Liver (tissue), 9 donors: ENCODE data around the gene DNMT3A. TPM values are rescaled to one million over a fixed set of nuclear protein-coding genes. Genes with fewer than 3 reads are reported as not detected.

Source experiments
- DNase-seq: peaks from one replicate; pipeline ENCODE4 v3.0.0-alpha.2; 2017; ENCODE audit warnings: low spot score
- H3K27ac ChIP-seq, 2 donors: one replicate each; pipeline ENCODE4 v1.7.0; 2013; ENCODE audit warnings: inconsistent platforms in 2 of 2, low read length in 2 of 2, control low read depth in 1 of 2, low read depth in 1 of 2, mild to moderate bottlenecking in 1 of 2
- H3K27me3 ChIP-seq, 4 donors: one replicate each; pipeline versions ENCODE4 v1.6.1 to v1.7.0; 2013; ENCODE audit warnings: low read length in 3 of 4, inconsistent platforms in 1 of 4, mild to moderate bottlenecking in 1 of 4, moderate library complexity in 1 of 4; ENCODE audit not compliant: control insufficient read depth in 4 of 4, insufficient read depth in 4 of 4
- H3K36me3 ChIP-seq, 4 donors: one replicate each; pipeline versions ENCODE4 v1.6.1 to v1.7.0; 2013; ENCODE audit warnings: low read length in 3 of 4, mild to moderate bottlenecking in 3 of 4, low read depth in 1 of 4, moderate library complexity in 1 of 4; ENCODE audit not compliant: control insufficient read depth in 4 of 4, insufficient read depth in 3 of 4
- H3K4me1 ChIP-seq, 4 donors: one replicate each; pipeline versions ENCODE4 v1.6.1 to v1.7.0; 2013; ENCODE audit warnings: low read length in 3 of 4, mild to moderate bottlenecking in 3 of 4, moderate library complexity in 1 of 4; ENCODE audit not compliant: control insufficient read depth in 4 of 4, insufficient read depth in 4 of 4
- H3K4me3 ChIP-seq, 3 donors: one replicate each; pipeline versions ENCODE4 v1.6.1 to v1.7.0; 2013; ENCODE audit warnings: low read length in 3 of 3, control low read depth in 1 of 3, low read depth in 1 of 3, mild to moderate bottlenecking in 1 of 3
- H3K9ac ChIP-seq, 2 donors: one replicate each; pipeline ENCODE4 v1.7.0; 2013; ENCODE audit warnings: low read length in 2 of 2, mild to moderate bottlenecking in 2 of 2, moderate library complexity in 2 of 2, control low read depth in 1 of 2, low read depth in 1 of 2
- H3K9me3 ChIP-seq, 4 donors: one replicate each; pipeline versions ENCODE4 v1.6.1 to v1.7.0; 2013; ENCODE audit warnings: low read length in 3 of 4; ENCODE audit not compliant: control insufficient read depth in 4 of 4
- ATF3 ChIP-seq: IDR thresholded peaks from 2 replicates; pipeline ENCODE4 v1.6.1; 2016; ENCODE audit warnings: antibody characterized with exemption
- CTCF ChIP-seq: fragments of 150-350 bp; IDR thresholded peaks from 2 replicates; pipeline ENCODE4 v1.5.1; 2017; ENCODE audit warnings: improper control_type of control experiment, low read depth, low read length; ENCODE audit not compliant: missing input control
- EGR1 ChIP-seq, 2 donors: IDR thresholded peaks; 2 replicates each; pipeline ENCODE4 v1.6.1; 2016 to 2018; ENCODE audit warnings: antibody characterized with exemption in 2 of 2, low read depth in 2 of 2
- FOXA2 ChIP-seq: IDR thresholded peaks from 2 replicates; pipeline ENCODE4 v1.6.1; 2016; ENCODE audit warnings: antibody characterized with exemption
- GABPA ChIP-seq, 2 donors: IDR thresholded peaks in 1 of 2; conservative IDR thresholded peaks in 1 of 2; 2 replicates each; pipeline ENCODE4 v1.6.1; 2016; ENCODE audit warnings: antibody characterized with exemption in 2 of 2, mild to moderate bottlenecking in 1 of 2, moderate library complexity in 1 of 2
- HNF4A ChIP-seq, 2 donors: conservative IDR thresholded peaks; 2 replicates each; pipeline ENCODE4 v1.6.1; 2016; ENCODE audit warnings: antibody characterized with exemption in 2 of 2, mild to moderate bottlenecking in 2 of 2
- HNF4G ChIP-seq: IDR thresholded peaks from 2 replicates; pipeline ENCODE4 v1.6.1; 2016; ENCODE audit warnings: antibody characterized with exemption
- JUND ChIP-seq, 2 donors: IDR thresholded peaks; 2 replicates each; pipeline ENCODE4 v1.6.1; 2016; ENCODE audit warnings: antibody characterized with exemption in 2 of 2
- MAX ChIP-seq: IDR thresholded peaks from 2 replicates; pipeline ENCODE4 v1.6.1; 2016; ENCODE audit warnings: antibody characterized with exemption
- RAD21 ChIP-seq, 2 donors: IDR thresholded peaks; 2 replicates each; pipeline ENCODE4 v1.6.1; 2016; ENCODE audit warnings: antibody characterized with exemption in 2 of 2, mild to moderate bottlenecking in 2 of 2
- REST ChIP-seq: IDR thresholded peaks from 2 replicates; pipeline ENCODE4 v1.6.1; 2016; ENCODE audit warnings: antibody characterized with exemption, mild to moderate bottlenecking
- RXRA ChIP-seq, 2 donors: IDR thresholded peaks; 2 replicates each; pipeline ENCODE4 v1.6.1; 2017 to 2018; ENCODE audit warnings: antibody characterized with exemption in 2 of 2, mild to moderate bottlenecking in 1 of 2
- SP1 ChIP-seq: IDR thresholded peaks from 2 replicates; pipeline ENCODE4 v1.6.1; 2018; ENCODE audit warnings: antibody characterized with exemption, mild to moderate bottlenecking
- TAF1 ChIP-seq: conservative IDR thresholded peaks from 2 replicates; pipeline ENCODE4 v1.6.1; 2016; ENCODE audit warnings: antibody characterized with exemption, mild to moderate bottlenecking
- YY1 ChIP-seq: IDR thresholded peaks from 2 replicates; pipeline ENCODE4 v1.6.1; 2016; ENCODE audit warnings: antibody characterized with exemption, mild to moderate bottlenecking
- ZBTB33 ChIP-seq: IDR thresholded peaks from 2 replicates; pipeline ENCODE4 v1.6.1; 2016; ENCODE audit warnings: antibody characterized with exemption
- WGBS: extraction: QIAGEN DNeasy Blood & Tissue Kit; methylation state at CpG from one replicate; pipeline ENCODE4 v1.1.7; 2013; 5-methylcytosine and 5-hydroxymethylcytosine counted together
- polyA plus RNA-seq, 2 donors: library from polyadenylated mRNA; stranded (reverse) in 1 of 2; unstranded in 1 of 2; fragments of 200-250 nt in 1 of 2; fragments of >200 nt in 1 of 2; fragmentation: Nextera tagmentation in 1 of 2; extraction: Ambion mirVana in 1 of 2; gene quantifications; one replicate each; pipeline versions ENCODE4 v1.2.1 to v1.2.3, GENCODE V29; 2013 to 2015
- total RNA-seq, 2 donors: library from RNA; depleted of rRNA; stranded (reverse); fragments of >200 nt; gene quantifications; one replicate each; pipeline ENCODE4 v1.2.3, GENCODE V29; 2014
- donor health status: healthy.
- donor health status: healthy.
- donor health status: healthy.
- donor health status: healthy.
- donor health status: healthy.

Gene DNMT3A
- total and polyA plus RNA-seq, 4 donors: 3.5 to 24.2 (median 8.1) TPM

GRCh38 chr2:25292408-25292807, 49.3 kb downstream of the DNMT3A start:
- peaks cover 3 to 10% (median 5%) of the 10 kb centered on the region in 4 donors for H3K4me1 ChIP-seq
- H3K27me3 ChIP-seq: no peaks in the 10 kb centered on the region
- H3K36me3 ChIP-seq: peaks cover 0 to 3% (median 0%) of the 10 kb centered on the region in 4 donors
- H3K9me3 ChIP-seq: no peaks in the 10 kb centered on the region
- no peak for DNase-seq
- 85% methylated on average over 4 of the region's 4 CpGs for WGBS
- H3K9ac ChIP-seq: no peak overlapping the region
- no peak overlapping the region for H3K27ac ChIP-seq
- TF ChIP-seq EGR1 (IDR thresholded peaks at IDR 0.05; ENCODE audit: low read depth in 2 of 2): no peak
- TF ChIP-seq ZBTB33: no peak
- TF ChIP-seq RAD21 (IDR thresholded peaks at IDR 0.05): no peak
- TF ChIP-seq MAX: no peak
- TF ChIP-seq HNF4G: no peak
- TF ChIP-seq HNF4A (conservative IDR thresholded peaks at IDR 0.05): no peak
- no peak for TF ChIP-seq YY1
- no peak for TF ChIP-seq GABPA (IDR thresholded peaks at IDR 0.05 in 1 of 2, conservative IDR thresholded peaks at IDR 0.05 in 1 of 2)
- no peak for TF ChIP-seq FOXA2
- no peak for TF ChIP-seq ATF3
- no peak for TF ChIP-seq RXRA (IDR thresholded peaks at IDR 0.05)
- TF ChIP-seq CTCF: no peak
- no peak for TF ChIP-seq JUND (IDR thresholded peaks at IDR 0.05)
- TF ChIP-seq SP1: no peak
- TF ChIP-seq TAF1: no peak
- TF ChIP-seq REST: no peak
- H3K4me3 ChIP-seq: no peak overlapping the region
